SK-N-SH (cell line): ENCODE measurements around the gene CTPS1. TPM values are rescaled to one million over a fixed set of nuclear protein-coding genes. Genes with fewer than 3 reads are reported as not detected.

ENCODE experiments used
- CTCF ChIA-PET: fragments of 300-600, 350-600 bp; formaldehyde crosslinking; extraction: SDS; loops from one replicate; lab custom pipeline; 2021; lab: Yijun Ruan, JAX
- POLR2A ChIA-PET: fragments of 350-600 bp; sonication (Branson Sonifier 250); formaldehyde crosslinking; extraction: SDS; loops from one replicate; lab custom pipeline; 2020; ENCODE audit warnings: antibody characterized with exemption, inconsistent platforms; lab: Yijun Ruan, JAX
- DNase-seq: peaks from one replicate; pipeline ENCODE4 v3.0.0; 2012
- H2AFZ ChIP-seq: fragments of 200-600 bp; sonication (generic); 2 replicates; pipeline ENCODE4 v1.8.1; 2016; ENCODE audit warnings: antibody characterized with exemption, mild to moderate bottlenecking, low read depth
- H3F3A ChIP-seq: fragments of 200-600 bp; sonication (generic); replicated peaks from 2 replicates; pipeline ENCODE3; 2016; ENCODE audit warnings: antibody characterized with exemption, mild to moderate bottlenecking; ENCODE audit not compliant: insufficient read depth
- H3K27ac ChIP-seq, 2 experiments: fragments of 200-500 bp in 1 of 2; fragments of 200-600 bp in 1 of 2; sonication (Bioruptor generic) in 1 of 2; sonication (generic), shearing (Covaris generic) in 1 of 2; 2 replicates each; pipeline versions ENCODE4 v1.5.1 to v1.6.1; 2014 to 2016; ENCODE audit warnings: low read depth in 2 of 2, inconsistent platforms in 1 of 2, low read length in 1 of 2, mild to moderate bottlenecking in 1 of 2, mixed read lengths in 1 of 2
- H3K27me3 ChIP-seq: fragments of 200-600 bp; sonication (generic), shearing (Covaris generic); 2 replicates; pipeline ENCODE4 v1.6.1; 2016; ENCODE audit warnings: mixed run types; ENCODE audit not compliant: insufficient read depth
- H3K36me3 ChIP-seq, 2 experiments: fragments of 200-500 bp in 1 of 2; fragments of 200-600 bp in 1 of 2; sonication (Bioruptor generic) in 1 of 2; sonication (generic) in 1 of 2; replicated peaks in 1 of 2; 2 replicates each; pipeline versions ENCODE3 to v1.5.1; 2014 to 2016; ENCODE audit warnings: low read length in 1 of 2, mild to moderate bottlenecking in 1 of 2; ENCODE audit not compliant: insufficient read depth in 2 of 2, control insufficient read depth in 1 of 2
- H3K4me1 ChIP-seq, 2 experiments: fragments of 200-500 bp in 1 of 2; fragments of 200-600 bp in 1 of 2; sonication (Bioruptor generic) in 1 of 2; sonication (generic), shearing (Covaris generic) in 1 of 2; 2 replicates each; pipeline versions ENCODE4 v1.5.1 to v1.6.1; 2014 to 2016; ENCODE audit warnings: low read depth in 1 of 2, low read length in 1 of 2, mixed run types in 1 of 2; ENCODE audit not compliant: insufficient read depth in 2 of 2, control insufficient read depth in 1 of 2
- H3K4me2 ChIP-seq: fragments of 200-600 bp; sonication (generic), shearing (Covaris generic); 2 replicates; pipeline ENCODE4 v1.6.1; 2017; ENCODE audit warnings: mixed run types
- H3K4me3 ChIP-seq, 2 experiments: fragments of 200-500 bp in 1 of 2; fragments of 200-600 bp in 1 of 2; sonication (Bioruptor generic) in 1 of 2; sonication (generic), shearing (Covaris generic) in 1 of 2; 2 replicates each; pipeline versions ENCODE4 v1.5.1 to v1.8.1; 2014 to 2016; ENCODE audit warnings: low read depth in 2 of 2, inconsistent platforms in 1 of 2, low read length in 1 of 2, mild to moderate bottlenecking in 1 of 2, mixed read lengths in 1 of 2, moderate library complexity in 1 of 2
- H3K79me2 ChIP-seq: fragments of 200-600 bp; sonication (generic); 2 replicates; pipeline ENCODE4 v1.8.1; 2017; ENCODE audit warnings: mild to moderate bottlenecking; ENCODE audit not compliant: insufficient read depth
- H3K9ac ChIP-seq: fragments of 200-600 bp; sonication (generic); 2 replicates; pipeline ENCODE4 v1.6.1; 2017; ENCODE audit warnings: mixed run types
- H3K9me2 ChIP-seq: fragments of 200-600 bp; sonication (generic); 2 replicates; pipeline ENCODE4 v1.6.1; 2017; ENCODE audit warnings: mixed run types
- H3K9me3 ChIP-seq: fragments of 200-600 bp; sonication (generic); 2 replicates; pipeline ENCODE4 v1.6.1; 2017; ENCODE audit warnings: mixed run types, mild to moderate bottlenecking, moderate library complexity
- H4K20me1 ChIP-seq: fragments of 200-600 bp; sonication (generic); 2 replicates; pipeline ENCODE4 v1.6.1; 2017; ENCODE audit warnings: mild to moderate bottlenecking, mixed run types; ENCODE audit not compliant: insufficient read depth
- CHD2 ChIP-seq: fragments of 150-350 bp; IDR thresholded peaks from 2 replicates; pipeline ENCODE4 v1.6.1; 2018; ENCODE audit warnings: low read length; ENCODE audit not compliant: partially characterized antibody
- ELF1 ChIP-seq: IDR thresholded peaks from 2 replicates; pipeline ENCODE4 v1.4.0; 2012
- EP300 ChIP-seq, 2 experiments: IDR thresholded peaks; 2 replicates each; pipeline versions ENCODE4 v1.4.0 to v1.6.1; 2012; ENCODE audit warnings: borderline replicate concordance in 1 of 2, low read depth in 1 of 2, low read length in 1 of 2
- FOSL2 ChIP-seq: IDR thresholded peaks from 2 replicates; pipeline ENCODE4 v1.4.0; 2012; ENCODE audit warnings: low read depth, mild to moderate bottlenecking, moderate library complexity, borderline replicate concordance
- FOXJ3 ChIP-seq: sonication (generic); formaldehyde crosslinking; IDR thresholded peaks from 2 replicates; pipeline ENCODE4 v1.5.1; 2020; ENCODE audit warnings: mild to moderate bottlenecking, missing genetic modification reagents
- JUND ChIP-seq: IDR thresholded peaks from 2 replicates; pipeline ENCODE4 v1.4.0; 2012
- MEF2A ChIP-seq: IDR thresholded peaks from 2 replicates; pipeline ENCODE4 v1.4.0; 2012; ENCODE audit warnings: low read depth, borderline replicate concordance
- MXI1 ChIP-seq: IDR thresholded peaks from 2 replicates; pipeline ENCODE4 v1.6.1; 2012; ENCODE audit warnings: mild to moderate bottlenecking, low read depth, low read length, improper control_type of control experiment
- NFIC ChIP-seq: IDR thresholded peaks from 2 replicates; pipeline ENCODE4 v1.4.0; 2012; ENCODE audit warnings: borderline replicate concordance
- NRF1 ChIP-seq: IDR thresholded peaks from 2 replicates; pipeline ENCODE4 v1.6.1; 2012; ENCODE audit warnings: low read depth, mild to moderate bottlenecking, low read length
- POLR2AphosphoS5 ChIP-seq: IDR thresholded peaks from 2 replicates; pipeline ENCODE4 v1.6.1; 2012; ENCODE audit warnings: low read depth, low read length
- RCOR1 ChIP-seq: fragments of 150-350 bp; IDR thresholded peaks from 2 replicates; pipeline ENCODE4 v1.6.1; 2017; ENCODE audit warnings: antibody characterized with exemption, low read length
- TAF1 ChIP-seq: IDR thresholded peaks from 2 replicates; pipeline ENCODE4 v1.6.1; 2012; ENCODE audit warnings: low read depth, mild to moderate bottlenecking, low read length, moderate library complexity, borderline replicate concordance
- TCF12 ChIP-seq: IDR thresholded peaks from 2 replicates; pipeline ENCODE4 v1.4.0; 2012
- TEAD4 ChIP-seq: IDR thresholded peaks from 2 replicates; pipeline ENCODE4 v1.4.0; 2012; ENCODE audit warnings: mild to moderate bottlenecking, borderline replicate concordance; ENCODE audit not compliant: insufficient read depth
- USF1 ChIP-seq: IDR thresholded peaks from 2 replicates; pipeline ENCODE4 v1.4.0; 2012; ENCODE audit warnings: low read depth, borderline replicate concordance
- YY1 ChIP-seq: IDR thresholded peaks from 2 replicates; pipeline ENCODE4 v1.4.0; 2012; ENCODE audit warnings: low read depth, mild to moderate bottlenecking
- ZBTB33 ChIP-seq: IDR thresholded peaks from 2 replicates; pipeline ENCODE4 v1.4.0; 2012; ENCODE audit warnings: low read depth, borderline replicate concordance
- WGBS: methylation state at CpG from one replicate; pipeline ENCODE4 v1.1.6; 2017; ENCODE audit warnings: low lambda C conversion rate; 5-methylcytosine and 5-hydroxymethylcytosine counted together
- polyA plus RNA-seq, 3 experiments: library from polyadenylated mRNA; depleted of rRNA; stranded (reverse); fragments of >200 nt; gene quantifications; 2 replicates each; pipeline ENCODE4 v1.2.3, GENCODE V29; 2012
- TF ChIP-seq, protein P1 (sequence below): IDR thresholded peaks from 2 replicates; pipeline ENCODE4 v1.6.1; 2012; ENCODE audit warnings: mild to moderate bottlenecking, low read depth, low read length, moderate library complexity
- TF ChIP-seq, protein P2 (sequence below): IDR thresholded peaks from 2 replicates; pipeline ENCODE4; 2012

The CTPS1 gene
- polyA plus RNA-seq, 1 of the 3 experiments (the other 2 are of a cell fraction), result 34.5 TPM

GRCh38 chr1:41017141-41018017 lies 37.9 kb downstream of the CTPS1 start (continued):
- TF ChIP-seq, protein P1, sequence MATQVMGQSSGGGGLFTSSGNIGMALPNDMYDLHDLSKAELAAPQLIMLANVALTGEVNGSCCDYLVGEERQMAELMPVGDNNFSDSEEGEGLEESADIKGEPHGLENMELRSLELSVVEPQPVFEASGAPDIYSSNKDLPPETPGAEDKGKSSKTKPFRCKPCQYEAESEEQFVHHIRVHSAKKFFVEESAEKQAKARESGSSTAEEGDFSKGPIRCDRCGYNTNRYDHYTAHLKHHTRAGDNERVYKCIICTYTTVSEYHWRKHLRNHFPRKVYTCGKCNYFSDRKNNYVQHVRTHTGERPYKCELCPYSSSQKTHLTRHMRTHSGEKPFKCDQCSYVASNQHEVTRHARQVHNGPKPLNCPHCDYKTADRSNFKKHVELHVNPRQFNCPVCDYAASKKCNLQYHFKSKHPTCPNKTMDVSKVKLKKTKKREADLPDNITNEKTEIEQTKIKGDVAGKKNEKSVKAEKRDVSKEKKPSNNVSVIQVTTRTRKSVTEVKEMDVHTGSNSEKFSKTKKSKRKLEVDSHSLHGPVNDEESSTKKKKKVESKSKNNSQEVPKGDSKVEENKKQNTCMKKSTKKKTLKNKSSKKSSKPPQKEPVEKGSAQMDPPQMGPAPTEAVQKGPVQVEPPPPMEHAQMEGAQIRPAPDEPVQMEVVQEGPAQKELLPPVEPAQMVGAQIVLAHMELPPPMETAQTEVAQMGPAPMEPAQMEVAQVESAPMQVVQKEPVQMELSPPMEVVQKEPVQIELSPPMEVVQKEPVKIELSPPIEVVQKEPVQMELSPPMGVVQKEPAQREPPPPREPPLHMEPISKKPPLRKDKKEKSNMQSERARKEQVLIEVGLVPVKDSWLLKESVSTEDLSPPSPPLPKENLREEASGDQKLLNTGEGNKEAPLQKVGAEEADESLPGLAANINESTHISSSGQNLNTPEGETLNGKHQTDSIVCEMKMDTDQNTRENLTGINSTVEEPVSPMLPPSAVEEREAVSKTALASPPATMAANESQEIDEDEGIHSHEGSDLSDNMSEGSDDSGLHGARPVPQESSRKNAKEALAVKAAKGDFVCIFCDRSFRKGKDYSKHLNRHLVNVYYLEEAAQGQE, result no peak

- Histone ChIP-seq H3K79me2 (no peaks in the 10 kb centered on the region), H3K9me3 (no peaks in the 10 kb centered on the region), H3K4me2 (no peak overlapping the region), H2AFZ (no peak overlapping the region), H3K9ac (no peak overlapping the region), H3K9me2 (no peaks in the 10 kb centered on the region), H3F3A (peaks cover 6% of the 10 kb centered on the region), H3K36me3 (peaks cover 6 to 32% of the 10 kb centered on the region in 2 experiments), H3K4me1 (no peaks in the 10 kb centered on the region; a peak in 1 of 4 replicates), H3K27me3 (no peaks in the 10 kb centered on the region), H3K4me3 (no peak overlapping the region), H3K27ac (no peak overlapping the region; a peak in 1 of 4 replicates), H4K20me1 (no peaks in the 10 kb centered on the region)
- TF ChIP-seq, protein P1, result no peak
- TF ChIP-seq CHD2 (no peak), ZBTB33 (no peak), TEAD4 (no peak), USF1 (no peak), NRF1 (no peak), JUND (no peak), EP300 (IDR thresholded peaks at IDR 0.05; ENCODE audit: borderline replicate concordance in 1 of 2, low read depth in 1 of 2, low read length in 1 of 2) (no peak), TCF12 (no peak), RCOR1 (no peak), ELF1 (no peak), POLR2AphosphoS5 (no peak), TAF1 (no peak), MEF2A (no peak), FOXJ3 (CRISPR knock-in tag) (no peak), NFIC (no peak), YY1 (no peak), FOSL2 (no peak), MXI1 (no peak)
- TF ChIP-seq, protein P2, sequence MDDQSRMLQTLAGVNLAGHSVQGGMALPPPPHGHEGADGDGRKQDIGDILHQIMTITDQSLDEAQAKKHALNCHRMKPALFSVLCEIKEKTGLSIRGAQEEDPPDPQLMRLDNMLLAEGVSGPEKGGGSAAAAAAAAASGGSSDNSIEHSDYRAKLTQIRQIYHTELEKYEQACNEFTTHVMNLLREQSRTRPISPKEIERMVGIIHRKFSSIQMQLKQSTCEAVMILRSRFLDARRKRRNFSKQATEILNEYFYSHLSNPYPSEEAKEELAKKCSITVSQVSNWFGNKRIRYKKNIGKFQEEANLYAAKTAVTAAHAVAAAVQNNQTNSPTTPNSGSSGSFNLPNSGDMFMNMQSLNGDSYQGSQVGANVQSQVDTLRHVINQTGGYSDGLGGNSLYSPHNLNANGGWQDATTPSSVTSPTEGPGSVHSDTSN, result no peak
- DNase-seq, result peak; percentile 29
- WGBS, result 100% methylated on average over 3 of the region's 8 CpGs
- POLR2A ChIA-PET, result no interaction called here
- CTCF ChIA-PET, result no interaction called here
Measured at GRCh38 chr1:41018018-41018410, 38.5 kb downstream of the CTPS1 start.
